Liver (tissue), 3 donors: ENCODE results near the gene PWWP2B.

Source experiments
- GABPA ChIP-seq, 2 donors: IDR thresholded peaks in 1 of 2; conservative IDR thresholded peaks in 1 of 2; 2 replicates each; pipeline ENCODE4 v1.6.1; 2016; ENCODE audit warnings: antibody characterized with exemption in 2 of 2, mild to moderate bottlenecking in 1 of 2, moderate library complexity in 1 of 2
- TF ChIP-seq, protein P1 (sequence below): fragments of 150-350 bp; IDR thresholded peaks from 2 replicates; pipeline ENCODE4 v1.5.1; 2017; ENCODE audit warnings: improper control_type of control experiment, low read depth, low read length; ENCODE audit not compliant: missing input control
- donor health status: healthy.
- donor health status: healthy.

- no peak for TF ChIP-seq GABPA (IDR thresholded peaks at IDR 0.05 in 1 of 2, conservative IDR thresholded peaks at IDR 0.05 in 1 of 2)
- TF ChIP-seq, protein P1, sequence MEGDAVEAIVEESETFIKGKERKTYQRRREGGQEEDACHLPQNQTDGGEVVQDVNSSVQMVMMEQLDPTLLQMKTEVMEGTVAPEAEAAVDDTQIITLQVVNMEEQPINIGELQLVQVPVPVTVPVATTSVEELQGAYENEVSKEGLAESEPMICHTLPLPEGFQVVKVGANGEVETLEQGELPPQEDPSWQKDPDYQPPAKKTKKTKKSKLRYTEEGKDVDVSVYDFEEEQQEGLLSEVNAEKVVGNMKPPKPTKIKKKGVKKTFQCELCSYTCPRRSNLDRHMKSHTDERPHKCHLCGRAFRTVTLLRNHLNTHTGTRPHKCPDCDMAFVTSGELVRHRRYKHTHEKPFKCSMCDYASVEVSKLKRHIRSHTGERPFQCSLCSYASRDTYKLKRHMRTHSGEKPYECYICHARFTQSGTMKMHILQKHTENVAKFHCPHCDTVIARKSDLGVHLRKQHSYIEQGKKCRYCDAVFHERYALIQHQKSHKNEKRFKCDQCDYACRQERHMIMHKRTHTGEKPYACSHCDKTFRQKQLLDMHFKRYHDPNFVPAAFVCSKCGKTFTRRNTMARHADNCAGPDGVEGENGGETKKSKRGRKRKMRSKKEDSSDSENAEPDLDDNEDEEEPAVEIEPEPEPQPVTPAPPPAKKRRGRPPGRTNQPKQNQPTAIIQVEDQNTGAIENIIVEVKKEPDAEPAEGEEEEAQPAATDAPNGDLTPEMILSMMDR, result no peak
These were observed 34.8 kb upstream of the PWWP2B start for GRCh38 chr10:132362151-132362611.
